Small intestine (tissue), 7 donors: ENCODE data around the gene SEC14L1. TPM values are rescaled to one million over a fixed set of nuclear protein-coding genes. Genes with fewer than 3 reads are reported as not detected.
A peak's percentile ranks its signal among the peaks of the same experiment; 100 is the strongest.

Experiments used
- DNase-seq, 2 donors: peaks; one replicate each; pipeline versions ENCODE4 v3.0.0 to v3.0.0-alpha.2; 2013
- FAIRE-seq: peaks from 2 replicates; lab custom pipeline; 2012; peaks lifted over from hg19 to GRCh38; lab: Jason Lieb, UNC
- H3K27ac ChIP-seq, 3 donors: one replicate each; pipeline ENCODE4 v1.5.1; 2013; ENCODE audit warnings: low read length in 2 of 3, mild to moderate bottlenecking in 2 of 3, control low read depth in 1 of 3, inconsistent platforms in 1 of 3, low read depth in 1 of 3, moderate library complexity in 1 of 3
- H3K27me3 ChIP-seq, 3 donors: one replicate each; pipeline ENCODE4 v1.6.1; 2013; ENCODE audit warnings: low read length in 3 of 3, inconsistent platforms in 1 of 3; ENCODE audit not compliant: control insufficient read depth in 3 of 3, insufficient read depth in 3 of 3
- H3K36me3 ChIP-seq, 3 donors: one replicate each; pipeline ENCODE4 v1.6.1; 2013; ENCODE audit warnings: low read length in 3 of 3, inconsistent platforms in 1 of 3, low read depth in 1 of 3, mild to moderate bottlenecking in 1 of 3, moderate library complexity in 1 of 3; ENCODE audit not compliant: control insufficient read depth in 3 of 3, insufficient read depth in 2 of 3
- H3K4me1 ChIP-seq, 3 donors: one replicate each; pipeline ENCODE4 v1.6.1; 2013; ENCODE audit warnings: low read length in 2 of 3, inconsistent platforms in 1 of 3, low read depth in 1 of 3, mild to moderate bottlenecking in 1 of 3, moderate library complexity in 1 of 3; ENCODE audit not compliant: control insufficient read depth in 3 of 3, insufficient read depth in 2 of 3
- H3K4me3 ChIP-seq, 3 donors: one replicate each; pipeline ENCODE4 v1.5.1; 2013; ENCODE audit warnings: low read length in 3 of 3, control low read depth in 1 of 3, inconsistent platforms in 1 of 3, low read depth in 1 of 3, mild to moderate bottlenecking in 1 of 3, moderate library complexity in 1 of 3
- H3K9me3 ChIP-seq, 2 donors: one replicate each; pipeline ENCODE4 v1.6.1; 2013; ENCODE audit warnings: low read depth in 1 of 2, low read length in 1 of 2; ENCODE audit not compliant: control insufficient read depth in 2 of 2, insufficient read depth in 1 of 2
- whole genome bisulfite sequencing, 3 donors: extraction: QIAGEN DNeasy Blood & Tissue Kit; methylation state at CpG; one replicate each; pipeline ENCODE4 v1.1.7; 2013; 5-methylcytosine and 5-hydroxymethylcytosine counted together
- polyA plus RNA-seq, 4 donors: library from polyadenylated mRNA; stranded (reverse) in 3 of 4; unstranded in 1 of 4; fragments of 200-250 nt in 3 of 4; fragments of 120-200 nt in 1 of 4; gene quantifications; one replicate each; pipeline versions ENCODE4 v1.2.1 to v1.2.3, GENCODE V29; 2013
- donor health status: healthy with polysubstance abuse.
- donor health status: control.
- donor health status: control.
- donor health status: Bipolar disorder and iron deficiency.
- donor health status: healthy.

Gene SEC14L1
- polyA plus RNA-seq, 4 donors, result 14.5 to 27.4 (median 20.7) TPM

DNA sequence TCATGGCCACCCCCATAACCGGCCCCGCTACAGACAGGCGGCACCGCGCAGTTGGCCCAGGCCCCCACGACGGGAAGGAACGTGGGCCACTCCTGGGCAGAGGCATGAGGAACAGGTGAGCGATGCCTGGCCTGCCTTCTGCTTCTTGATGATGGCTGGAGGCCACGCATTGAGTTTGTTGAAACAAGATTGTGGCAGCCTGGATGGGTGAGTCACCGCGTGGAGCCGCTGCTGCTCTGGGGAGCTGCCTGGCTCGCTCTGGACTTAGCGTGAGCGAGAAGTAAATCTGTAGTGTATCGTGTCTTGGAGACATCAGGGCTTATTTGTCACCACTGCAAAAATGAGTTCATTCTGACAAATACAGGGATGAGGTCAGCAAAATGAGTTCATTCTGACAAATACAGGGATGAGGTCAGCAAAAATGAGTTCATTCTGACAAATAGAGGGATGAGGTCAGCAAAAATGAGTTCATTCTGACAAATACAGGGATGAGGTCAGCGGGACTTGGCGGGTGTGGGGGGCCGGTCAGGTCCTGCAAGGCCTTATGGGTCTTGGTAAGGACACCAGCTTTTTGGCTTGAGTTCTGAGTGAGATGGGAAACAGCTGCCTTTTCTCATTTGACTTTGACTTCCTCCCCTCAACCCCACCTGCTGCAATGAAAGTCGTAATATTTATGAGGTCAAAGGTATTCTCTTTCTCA, 93.0 kb downstream of the SEC14L1 start:
- Histone ChIP-seq H3K4me1 (peaks cover 0 to 5% (median 0%) of the 10 kb centered on the region in 3 donors), H3K36me3 (no peaks in the 10 kb centered on the region), H3K27me3 (no peaks in the 10 kb centered on the region), H3K4me3 (no peak overlapping the region), H3K27ac (no peak overlapping the region), H3K9me3 (peaks cover 0 to 5% of the 10 kb centered on the region in 2 donors)
- FAIRE-seq, result no peak
- DNase-seq, result peak; percentile 36 to 57
- 58 to 70% (median 69%) methylated on average over 21 of the region's 21 CpGs for WGBS, 3 donors

DNA sequence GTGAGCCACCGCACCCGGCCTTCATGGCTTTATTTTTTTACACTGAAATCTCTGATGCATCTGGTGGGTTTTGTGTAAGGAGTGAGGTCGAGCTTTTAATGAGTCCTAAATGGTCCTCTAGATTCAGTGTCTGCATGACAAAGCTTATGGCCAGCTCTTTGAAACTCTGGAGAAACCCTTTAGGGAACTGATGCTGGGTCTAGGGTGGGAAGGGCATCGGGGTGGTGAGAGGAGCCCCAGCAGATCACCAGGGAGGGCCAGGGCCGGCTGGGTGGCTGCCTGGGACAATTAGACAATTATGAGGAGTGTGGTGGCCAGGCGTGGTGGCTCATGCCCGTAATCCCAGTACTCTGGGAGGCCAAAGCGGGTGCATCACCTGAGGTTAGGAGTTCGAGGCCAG, 93.9 kb downstream of the SEC14L1 start:
- H3K9me3 ChIP-seq, result peaks cover 0 to 5% of the 10 kb centered on the region in 2 donors
- DNase-seq, result no peak
- peak overlapping the region in 1 of 3 donors; percentile 80 for H3K27ac ChIP-seq
- H3K4me3 ChIP-seq, result no peak overlapping the region
- H3K4me1 ChIP-seq, result peaks cover 0 to 5% (median 0%) of the 10 kb centered on the region in 3 donors
- FAIRE-seq, result no peak
- WGBS, 3 donors, result 83 to 87% (median 87%) methylated on average over 9 of the region's 9 CpGs
- no peaks in the 10 kb centered on the region for H3K27me3 ChIP-seq
- H3K36me3 ChIP-seq, result no peaks in the 10 kb centered on the region

DNA sequence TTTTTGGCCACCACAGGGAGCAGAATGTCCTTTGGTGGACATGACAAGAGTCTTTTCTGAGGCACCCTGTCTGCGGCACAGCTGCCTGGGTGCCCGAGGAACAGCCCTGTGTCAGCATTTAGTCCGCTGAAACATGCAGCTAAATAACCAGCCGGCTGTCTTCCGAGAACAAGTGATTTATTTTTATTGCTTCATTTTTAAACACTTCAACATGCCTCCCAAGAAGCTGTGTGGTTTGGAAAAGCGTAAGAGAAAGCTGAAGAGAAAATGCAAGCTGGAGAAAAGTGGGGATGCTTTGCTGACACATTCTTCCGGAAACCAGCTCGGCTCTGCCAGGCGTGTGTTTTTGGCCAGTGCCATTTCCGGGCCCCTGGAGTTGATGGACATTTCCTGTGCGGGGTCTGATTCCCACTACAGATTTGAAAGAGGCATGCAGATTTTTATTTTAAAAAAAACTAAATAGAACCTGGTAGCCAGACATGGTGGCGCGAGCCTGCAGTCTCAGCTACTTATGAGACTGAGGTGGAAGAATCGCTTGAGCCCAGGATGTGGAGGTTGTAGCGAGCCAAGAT, 94.7 kb downstream of the SEC14L1 start:
- WGBS, 3 donors, result 33 to 79% (median 64%) methylated on average over 15 of the region's 15 CpGs
- FAIRE-seq (no peak), DNase-seq (peak in 1 of 2 donors; percentile 33)
- Histone ChIP-seq H3K4me3 (no peak overlapping the region), H3K27me3 (no peaks in the 10 kb centered on the region), H3K9me3 (peaks cover 0 to 5% of the 10 kb centered on the region in 2 donors), H3K36me3 (no peaks in the 10 kb centered on the region), H3K4me1 (peaks cover 0 to 5% (median 0%) of the 10 kb centered on the region in 3 donors), H3K27ac (peak overlapping the region in 1 of 3 donors; percentile 80)

DNA sequence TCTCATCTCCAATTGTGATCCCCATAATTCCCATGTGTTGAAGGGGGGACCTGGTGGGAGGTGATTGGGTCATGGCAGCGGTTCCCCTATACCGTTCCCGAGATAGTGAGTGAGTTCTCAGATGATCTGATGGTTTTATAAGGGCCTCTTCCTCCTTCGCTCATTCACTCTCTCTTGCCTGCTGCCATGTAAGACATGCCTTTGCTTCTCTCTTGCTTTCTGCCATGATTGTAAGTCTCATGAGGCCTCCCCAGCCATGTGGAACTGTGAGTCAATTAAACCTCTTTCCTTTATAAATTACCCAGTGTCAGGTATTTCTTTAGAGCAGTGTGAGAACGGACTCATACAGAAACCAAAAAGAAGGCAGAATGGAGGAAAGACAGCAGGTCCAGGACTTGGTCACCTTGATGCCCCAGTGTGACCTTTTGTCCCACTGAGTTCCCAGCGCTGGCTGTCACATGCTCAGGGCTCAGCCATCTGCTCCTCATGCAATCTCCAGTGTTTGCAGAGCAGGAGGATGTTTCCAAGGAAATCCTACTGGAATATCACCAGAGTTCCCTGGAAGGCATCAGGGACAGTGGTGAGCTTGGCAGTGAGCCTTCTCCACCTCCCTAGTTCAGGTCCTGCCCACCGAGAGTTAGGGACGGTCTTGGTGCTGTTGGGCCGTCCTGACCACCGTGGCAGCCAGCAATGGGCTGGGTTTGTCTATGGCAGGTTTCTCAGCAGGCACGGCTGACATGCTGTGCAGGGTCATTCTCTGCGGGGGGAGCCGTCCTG, 96.7 kb downstream of the SEC14L1 start:
- 88 to 92% (median 91%) methylated on average over 13 of the region's 13 CpGs for WGBS, 3 donors
- FAIRE-seq (no peak), DNase-seq (no peak)
- Histone ChIP-seq H3K4me1 (peaks cover 0 to 5% (median 0%) of the 10 kb centered on the region in 3 donors), H3K9me3 (peaks cover 0 to 5% of the 10 kb centered on the region in 2 donors), H3K27ac (no peak overlapping the region), H3K36me3 (no peaks in the 10 kb centered on the region), H3K4me3 (no peak overlapping the region), H3K27me3 (no peaks in the 10 kb centered on the region)

DNA sequence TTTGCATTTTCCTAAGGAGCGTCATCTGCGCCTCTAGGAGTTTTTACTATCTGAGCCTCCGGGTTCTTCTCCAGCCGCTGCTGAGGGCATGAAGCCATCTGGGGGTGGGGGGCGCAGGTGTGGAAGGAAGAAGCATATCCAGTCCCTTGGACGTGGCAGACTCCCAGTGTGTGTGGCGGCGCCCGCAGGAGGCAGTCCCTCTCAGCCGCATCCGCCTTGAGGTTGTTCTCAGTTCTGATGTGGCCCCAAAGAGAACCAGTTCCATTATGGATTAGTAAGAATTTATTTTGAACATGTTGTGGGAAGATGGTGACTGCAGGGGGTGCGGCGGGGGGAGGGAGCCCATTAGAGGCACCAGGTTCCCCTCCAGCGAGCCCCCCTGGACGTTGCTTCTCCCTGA, 100.2 kb downstream of the SEC14L1 start:
- H3K4me1 ChIP-seq, result no peaks in the 10 kb centered on the region
- WGBS, 3 donors, result 91 to 93% (median 93%) methylated on average over 15 of the region's 15 CpGs
- FAIRE-seq, result no peak

DNA sequence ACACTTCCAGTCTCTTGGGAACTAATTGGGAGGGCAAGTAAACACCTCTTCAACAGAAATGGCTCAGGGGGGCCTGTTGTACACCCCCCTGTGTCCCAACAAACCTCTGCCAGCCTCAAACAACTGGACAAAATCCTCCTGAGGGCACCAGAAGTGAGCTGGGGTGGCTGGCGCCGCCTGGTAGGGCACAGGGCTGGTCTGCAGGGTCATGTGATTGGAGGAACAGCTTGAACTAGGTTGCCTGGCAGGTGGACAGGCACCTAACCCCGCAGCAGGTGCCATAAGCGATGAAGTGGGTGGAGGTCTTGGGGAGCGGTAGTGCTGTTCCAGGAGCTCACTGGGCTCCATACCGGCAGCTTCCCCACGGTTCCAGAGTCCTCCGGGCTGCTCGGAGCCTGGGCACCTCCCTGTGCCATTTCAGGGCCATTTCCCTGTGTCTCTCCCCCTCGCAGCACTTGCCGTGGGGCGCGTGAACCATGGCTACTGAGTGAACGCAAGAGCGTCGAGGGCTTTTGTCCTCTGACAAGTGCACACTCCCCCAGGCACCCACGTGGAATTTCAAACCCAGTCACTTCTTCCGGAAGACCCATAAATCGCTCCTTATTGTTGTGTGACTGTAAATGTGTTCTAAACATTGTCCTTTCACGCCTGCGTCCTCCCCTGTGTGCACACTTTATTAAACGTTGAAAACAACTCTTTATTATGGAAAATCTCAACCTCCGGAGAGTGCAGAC, 101.5 kb downstream of the SEC14L1 start:
- no peak for FAIRE-seq
- peaks cover 0 to 4% (median 0%) of the 10 kb centered on the region in 3 donors for H3K4me1 ChIP-seq
- no peaks in the 10 kb centered on the region for H3K27me3 ChIP-seq
- no peaks in the 10 kb centered on the region for H3K9me3 ChIP-seq
- no peak overlapping the region for H3K27ac ChIP-seq
- DNase-seq, result peak in 1 of 2 donors; percentile 16
- WGBS, 3 donors, result 40 to 72% (median 55%) methylated on average over 17 to 23 of the region's 23 CpGs
- H3K36me3 ChIP-seq, result no peaks in the 10 kb centered on the region
- H3K4me3 ChIP-seq, result no peak overlapping the region

More for the DNA sequence above, 100.2 kb downstream of the SEC14L1 start:
- DNase-seq, result no peak
- Histone ChIP-seq H3K36me3 (no peaks in the 10 kb centered on the region), H3K4me3 (no peak overlapping the region), H3K27ac (no peak overlapping the region), H3K9me3 (no peaks in the 10 kb centered on the region), H3K27me3 (no peaks in the 10 kb centered on the region)

DNA sequence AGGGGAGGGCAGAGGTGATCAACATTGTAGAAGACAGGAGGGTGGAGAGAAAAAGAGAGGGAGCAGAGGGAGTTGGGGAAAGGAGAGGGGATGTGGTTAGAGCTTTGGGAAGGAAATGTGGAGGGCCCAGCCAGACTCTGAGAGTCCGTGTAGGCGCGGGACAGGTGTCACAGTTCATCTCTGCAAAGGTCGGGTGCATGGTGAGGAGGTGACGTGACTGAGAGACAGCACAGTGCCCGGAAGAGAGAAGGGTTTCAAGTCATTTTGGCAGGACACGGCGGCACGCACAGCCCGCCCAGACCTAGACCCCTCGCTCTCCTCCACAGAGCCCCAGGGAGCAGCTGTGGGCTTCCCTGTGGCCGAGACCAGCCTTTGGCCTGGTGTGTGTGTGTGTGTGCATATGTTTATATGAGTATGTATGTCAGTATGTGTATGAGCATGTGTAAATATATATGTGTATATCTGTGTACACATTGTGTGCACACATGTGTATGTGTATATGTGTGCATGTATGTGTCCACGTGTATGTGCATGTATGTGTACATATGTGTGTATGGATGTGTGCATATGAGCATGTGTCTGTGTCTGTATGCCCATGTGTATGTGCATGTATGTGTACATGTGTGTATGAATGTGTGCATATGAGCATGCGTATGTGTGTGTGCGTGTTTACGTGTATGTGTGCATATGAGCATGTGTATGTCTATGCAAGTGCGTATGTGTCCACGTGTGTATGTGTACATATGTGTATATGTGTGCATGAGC, 104.6 kb downstream of the SEC14L1 start:
- Histone ChIP-seq H3K4me3 (no peak overlapping the region), H3K27ac (no peak overlapping the region), H3K9me3 (no peaks in the 10 kb centered on the region), H3K27me3 (no peaks in the 10 kb centered on the region), H3K36me3 (no peaks in the 10 kb centered on the region), H3K4me1 (peaks cover 0 to 4% (median 0%) of the 10 kb centered on the region in 3 donors)
- DNase-seq (no peak), FAIRE-seq (no peak)
- WGBS, 3 donors, result 70 to 82% (median 79%) methylated on average over 18 of the region's 18 CpGs
